ENCODE results near the gene CMPK1. TPM values are rescaled to one million over a fixed set of nuclear protein-coding genes. Genes with fewer than 3 reads are reported as not detected.
"Not testable (repeated sequence)": the region's sequence is repeated elsewhere in the genome, so short reads cannot be mapped to it uniquely, and the experiment has no call there.

Gene CMPK1
- total RNA-seq, 4 donors from 2014 or later = 21.5 to 111 (median 63.6) TPM

DNA sequence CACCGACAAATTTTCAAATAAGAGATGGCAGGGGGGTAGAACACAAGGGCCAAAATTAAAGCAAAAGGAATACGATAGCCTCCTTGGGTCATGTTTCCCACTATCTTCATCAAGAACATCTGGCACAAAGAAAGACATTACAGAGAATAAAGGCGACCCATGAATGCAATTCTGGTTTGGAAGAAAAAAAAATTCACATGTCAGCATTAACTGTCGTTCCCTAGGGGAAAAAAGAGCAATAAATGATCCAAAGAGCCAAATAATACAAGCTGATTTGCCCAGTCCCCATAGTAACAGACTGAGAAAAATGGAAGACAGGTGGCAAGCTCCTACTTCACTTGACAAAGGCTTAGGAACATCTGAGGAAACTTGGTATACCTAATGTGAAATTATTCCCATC is 24.2 kb upstream of the CMPK1 start:
- H3K27ac ChIP-seq = no peak overlapping the region
- H3K36me3 ChIP-seq = no peaks in the 10 kb centered on the region
- TF ChIP-seq, protein P1, sequence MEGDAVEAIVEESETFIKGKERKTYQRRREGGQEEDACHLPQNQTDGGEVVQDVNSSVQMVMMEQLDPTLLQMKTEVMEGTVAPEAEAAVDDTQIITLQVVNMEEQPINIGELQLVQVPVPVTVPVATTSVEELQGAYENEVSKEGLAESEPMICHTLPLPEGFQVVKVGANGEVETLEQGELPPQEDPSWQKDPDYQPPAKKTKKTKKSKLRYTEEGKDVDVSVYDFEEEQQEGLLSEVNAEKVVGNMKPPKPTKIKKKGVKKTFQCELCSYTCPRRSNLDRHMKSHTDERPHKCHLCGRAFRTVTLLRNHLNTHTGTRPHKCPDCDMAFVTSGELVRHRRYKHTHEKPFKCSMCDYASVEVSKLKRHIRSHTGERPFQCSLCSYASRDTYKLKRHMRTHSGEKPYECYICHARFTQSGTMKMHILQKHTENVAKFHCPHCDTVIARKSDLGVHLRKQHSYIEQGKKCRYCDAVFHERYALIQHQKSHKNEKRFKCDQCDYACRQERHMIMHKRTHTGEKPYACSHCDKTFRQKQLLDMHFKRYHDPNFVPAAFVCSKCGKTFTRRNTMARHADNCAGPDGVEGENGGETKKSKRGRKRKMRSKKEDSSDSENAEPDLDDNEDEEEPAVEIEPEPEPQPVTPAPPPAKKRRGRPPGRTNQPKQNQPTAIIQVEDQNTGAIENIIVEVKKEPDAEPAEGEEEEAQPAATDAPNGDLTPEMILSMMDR (IDR thresholded peaks at IDR 0.05) = no peak
- TF ChIP-seq POLR2A (IDR thresholded peaks at IDR 0.05) = no peak
- H3K4me1 ChIP-seq = no peaks in the 10 kb centered on the region
- intact Hi-C loops (cut with DNase I; ENCODE audit: low total_unique reads) = no loop called here
- H3K4me3 ChIP-seq = no peak overlapping the region
- no peak for DNase-seq
- no peaks in the 10 kb centered on the region for H3K9me3 ChIP-seq
- H3K27me3 ChIP-seq = no peaks in the 10 kb centered on the region

DNA sequence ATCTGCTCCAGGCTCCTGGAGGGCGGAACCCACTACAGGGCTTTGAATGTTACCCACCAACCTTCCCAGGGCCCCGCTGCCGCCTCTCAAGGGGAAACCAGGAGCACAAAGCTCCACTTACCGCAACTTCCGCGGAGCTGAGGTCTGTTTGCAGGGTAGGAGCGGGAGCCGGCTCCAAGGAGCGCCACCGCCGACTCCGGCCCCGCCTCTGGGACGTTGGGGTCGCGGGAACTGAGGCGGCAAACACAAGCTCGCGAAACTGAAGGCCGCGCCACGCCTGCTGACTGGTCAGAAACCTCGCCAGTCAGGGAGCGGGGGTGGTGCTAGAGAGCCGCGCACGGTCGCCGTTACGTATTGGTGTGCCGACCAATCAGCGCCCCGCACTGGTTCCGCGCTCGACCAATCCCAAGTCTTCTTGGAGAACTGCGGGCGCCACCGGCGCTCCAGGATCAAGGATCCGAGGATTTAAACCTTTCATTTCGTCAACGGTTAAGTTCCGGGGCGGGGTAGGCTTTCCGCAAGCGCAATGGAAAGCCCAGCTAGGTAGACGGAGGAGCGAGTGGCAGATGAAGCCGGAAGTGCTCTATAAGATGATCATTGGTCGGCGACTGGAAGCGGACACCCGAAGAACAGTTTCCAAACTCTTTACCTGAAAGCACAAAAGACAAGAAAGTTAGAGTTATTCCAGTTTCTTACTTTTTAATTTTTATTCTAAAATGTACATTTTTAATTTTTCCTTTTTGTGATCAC is 19.5 kb upstream of the CMPK1 start, which contains the start of gene STIL:
Gene STIL, minus strand, starts transcription at position 233 of the 750 bp plus-strand sequence. CDS start 3,828 bp downstream, outside the sequence.
- intact Hi-C loops (cut with DNase I; ENCODE audit: low total_unique reads) = no loop called here
- TF ChIP-seq, protein P1 (IDR thresholded peaks at IDR 0.05) = peak in 2 of 4 experiments; percentile 7 to 9
- TF ChIP-seq POLR2A (IDR thresholded peaks at IDR 0.05) = peak in 1 of 2 donors; percentile 57
- DNase-seq = peak; percentile 98

DNA sequence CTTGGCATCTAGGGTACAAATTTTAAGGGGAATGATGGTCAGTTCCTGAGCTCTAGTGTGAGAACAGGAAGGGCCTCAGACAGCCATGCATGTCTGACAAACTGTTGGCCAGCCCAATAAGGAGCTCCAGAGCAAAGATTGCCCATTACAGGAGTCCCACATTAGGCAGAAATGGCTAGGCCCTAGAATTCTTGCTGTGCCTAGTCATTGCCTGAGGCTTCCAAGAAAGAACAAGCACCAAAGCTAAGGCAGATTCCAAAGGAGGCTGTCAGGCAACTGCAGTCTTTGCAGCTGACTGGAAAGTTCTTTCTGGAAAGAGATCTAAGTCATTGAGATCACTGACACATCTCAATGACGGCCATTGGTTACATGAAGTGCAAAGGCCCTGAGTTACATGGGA is 15.7 kb upstream of the CMPK1 start:
- Histone ChIP-seq H3K27me3 (no peaks in the 10 kb centered on the region), H3K9me3 (no peaks in the 10 kb centered on the region), H3K27ac (no peak overlapping the region), H3K36me3 (no peaks in the 10 kb centered on the region), H3K4me3 (no peak overlapping the region), H3K4me1 (no peaks in the 10 kb centered on the region)
- DNase-seq = no peak
- no peak for TF ChIP-seq POLR2A (IDR thresholded peaks at IDR 0.05)
- TF ChIP-seq, protein P1 (IDR thresholded peaks at IDR 0.05) = no peak
- intact Hi-C loops (cut with DNase I; ENCODE audit: low total_unique reads) = no loop called here

More for the DNA sequence above, 19.5 kb upstream of the CMPK1 start, which contains the start of gene STIL:
- H3K4me3 ChIP-seq = peak within 1 kb of the TSS; percentile 55 to 61
- H3K4me1 ChIP-seq = no peaks in the 10 kb centered on the region
- peak within 1 kb of the TSS; percentile 76 to 81 for H3K27ac ChIP-seq
- H3K36me3 ChIP-seq = no peaks in the 10 kb centered on the region
- H3K9me3 ChIP-seq = no peaks in the 10 kb centered on the region
- H3K27me3 ChIP-seq = no peaks in the 10 kb centered on the region

DNA sequence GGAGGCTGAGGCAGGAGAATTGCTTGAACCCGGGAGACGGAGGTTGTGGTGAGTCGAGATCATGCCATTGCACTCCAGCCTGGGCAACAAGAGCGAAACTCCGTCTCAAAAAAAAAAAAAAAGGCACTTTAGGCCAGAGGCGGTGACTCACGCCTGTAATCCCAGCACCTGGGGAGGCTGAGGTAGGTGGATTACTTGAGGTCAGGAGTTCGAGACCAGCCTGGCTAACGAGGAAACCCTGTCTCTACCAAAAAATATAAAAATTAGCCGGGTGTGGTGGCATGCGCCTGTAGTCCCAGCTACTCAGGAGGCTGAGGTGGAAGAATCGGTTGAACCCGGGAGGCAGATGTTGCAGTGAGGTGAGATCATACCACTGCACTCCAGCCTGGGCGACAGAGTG is 13.6 kb upstream of the CMPK1 start:
- H3K4me1 ChIP-seq; H3K36me3 ChIP-seq; H3K4me3 ChIP-seq; H3K9me3 ChIP-seq; intact Hi-C loops (cut with DNase I; ENCODE audit: low total_unique reads); DNase-seq; H3K27me3 ChIP-seq; H3K27ac ChIP-seq: not testable (repeated sequence)

DNA sequence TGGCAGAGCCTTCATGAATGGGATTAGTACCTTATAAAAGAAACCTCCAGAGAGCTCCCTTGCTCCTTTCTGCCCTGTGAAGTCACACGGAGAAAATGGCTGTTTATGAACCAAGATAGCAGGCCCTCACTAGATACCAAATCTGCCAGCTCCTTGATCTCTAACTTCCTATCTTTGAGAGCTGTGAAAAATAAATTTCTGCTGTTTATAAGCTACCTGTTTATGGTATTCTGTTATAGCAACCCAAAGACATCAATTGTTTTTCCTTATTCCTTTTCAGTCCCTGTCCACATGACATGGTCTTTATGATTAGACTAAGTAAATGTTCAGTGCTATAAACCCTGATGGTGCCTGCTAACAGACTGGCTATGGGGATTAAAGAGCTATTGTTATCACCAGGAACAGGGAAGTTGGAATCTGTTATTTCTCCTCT is 10.0 kb upstream of the CMPK1 start:
- TF ChIP-seq, protein P1 (IDR thresholded peaks at IDR 0.05) = no peak
- TF ChIP-seq POLR2A (IDR thresholded peaks at IDR 0.05) = no peak
- H3K9me3 ChIP-seq = no peaks in the 10 kb centered on the region
- no peaks in the 10 kb centered on the region for H3K27me3 ChIP-seq
- no peak for DNase-seq
- no peaks in the 10 kb centered on the region for H3K4me1 ChIP-seq
- no peak overlapping the region for H3K27ac ChIP-seq
- no peak overlapping the region for H3K4me3 ChIP-seq
- intact Hi-C loops (cut with DNase I; ENCODE audit: low total_unique reads) = no loop called here
- no peaks in the 10 kb centered on the region for H3K36me3 ChIP-seq
